Stimulated activated CD4-positive, alpha-beta T cell treated with anti-CD3 and anti-CD28 coated beads, TNF-alpha, amount 100 ng/mL, for 1 hour (primary cell): ENCODE results near the gene ROPN1.
A peak's percentile ranks its signal among the peaks of the same experiment; 100 is the strongest.
"Not testable (repeated sequence)": the region's sequence is repeated elsewhere in the genome, so short reads cannot be mapped to it uniquely, and the experiment has no call there.

Source experiments
- DNase-seq, 3 donors: peaks; one replicate each; pipeline ENCODE4 v3.0.0-alpha.2; 2020; ENCODE audit warnings: low read depth in 3 of 3, low spot score in 1 of 3

The ROPN1 gene

DNA sequence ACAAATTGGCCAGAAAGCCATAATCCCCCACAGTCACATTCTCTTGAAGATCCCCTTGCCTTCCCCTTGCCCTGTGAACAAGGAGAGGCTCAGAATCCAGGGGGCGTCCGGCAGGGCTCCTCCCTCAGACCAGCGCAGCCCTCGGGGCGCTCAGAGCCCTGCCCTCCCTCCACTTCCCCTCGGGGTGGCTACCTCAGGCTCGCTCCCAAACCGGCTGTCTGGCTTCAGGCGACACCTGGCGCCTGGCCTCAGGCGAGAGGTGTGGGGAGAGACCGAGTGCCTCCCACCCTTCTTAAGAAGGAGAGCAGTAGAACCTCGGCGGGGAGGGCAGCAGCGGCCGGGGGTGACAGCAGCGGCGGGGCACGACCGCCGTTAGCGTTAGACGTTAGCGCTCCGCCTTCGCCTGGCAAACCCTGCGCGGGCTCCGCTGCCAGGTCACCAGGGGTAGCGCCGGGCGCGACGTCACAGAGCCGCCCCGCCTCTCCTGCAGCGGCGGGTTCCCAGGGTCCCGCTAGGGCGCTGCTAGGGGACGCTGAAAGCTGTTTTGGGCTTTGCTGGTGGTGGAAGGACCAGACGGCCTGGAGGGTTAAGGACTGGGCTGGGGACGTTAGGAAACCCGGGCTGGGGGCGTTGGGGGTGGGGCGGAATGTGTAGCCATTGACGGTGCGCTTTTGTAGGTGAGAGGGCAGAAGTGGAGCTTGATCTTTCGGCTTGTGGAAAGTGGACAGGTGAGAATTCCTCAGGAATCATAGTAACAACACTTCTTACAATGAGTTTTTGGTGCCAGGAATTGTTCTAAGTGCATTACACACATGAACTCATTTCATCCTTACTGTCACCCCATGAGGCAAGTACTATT is at the start of gene ROPN1:
Gene ROPN1, minus strand, starts transcription at position 395 of the 859 bp plus-strand sequence. CDS start 11,643 bp downstream, outside the sequence.
- not testable (repeated sequence) for DNase-seq

DNA sequence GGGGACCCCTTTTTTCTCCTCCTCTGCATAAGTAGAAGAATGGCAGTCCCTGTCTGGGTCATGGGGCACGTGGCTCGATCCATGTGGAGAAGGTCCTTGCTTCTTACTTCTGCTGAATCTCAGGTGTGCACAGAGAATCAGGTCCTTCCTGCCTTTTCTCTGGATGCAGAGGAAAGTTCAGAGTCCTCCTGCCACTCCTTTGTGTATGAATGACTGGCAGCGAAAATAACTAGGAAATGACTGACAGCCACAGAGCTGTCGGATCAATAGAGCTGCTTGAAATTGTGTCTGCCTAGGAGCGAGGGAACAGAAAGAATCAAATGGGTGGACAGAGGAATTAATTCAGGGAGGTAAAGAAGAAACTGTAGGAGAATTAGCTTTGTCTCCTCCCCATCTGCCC is 49.6 kb upstream of the ROPN1 start:
- DNase-seq = no peak

DNA sequence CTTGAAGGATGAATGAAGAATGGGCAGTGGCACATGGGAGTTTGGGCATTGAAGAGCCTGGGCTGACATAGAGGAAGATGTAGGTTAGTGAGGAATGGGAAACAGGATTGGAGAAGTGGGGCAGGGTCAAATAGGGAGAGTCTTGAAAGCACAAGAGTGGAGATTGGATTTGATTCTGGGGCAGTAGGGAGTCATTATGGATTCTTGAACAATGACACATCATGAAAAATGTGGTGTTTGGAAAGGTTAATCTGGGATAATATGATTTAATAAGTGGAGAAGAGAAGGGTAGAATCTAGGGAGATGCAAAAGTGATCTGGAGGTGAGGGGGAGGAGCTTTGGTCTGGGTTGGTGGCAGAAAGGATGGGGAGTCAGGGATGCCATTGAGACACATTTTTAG is 45.4 kb upstream of the ROPN1 start:
- no peak for DNase-seq

DNA sequence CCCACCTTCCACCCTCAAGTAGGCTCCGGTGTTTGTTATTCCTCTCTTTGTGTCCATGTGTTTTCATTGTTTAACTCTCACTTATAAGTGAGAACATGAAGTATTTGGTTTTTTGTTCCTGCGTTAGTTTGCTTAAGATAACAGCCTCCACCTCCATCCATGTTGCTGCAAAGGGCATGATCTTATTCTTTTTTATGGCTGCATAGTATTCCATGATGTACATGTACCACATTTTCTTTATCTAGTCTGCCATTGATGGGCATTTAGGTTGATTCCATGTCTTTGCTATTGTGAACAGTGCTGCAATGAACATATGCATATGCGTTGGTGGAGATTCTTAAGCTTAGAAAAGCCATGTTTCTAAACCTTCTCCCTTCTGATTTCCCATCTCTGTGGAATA is 44.3 kb upstream of the ROPN1 start:
- DNase-seq = not testable (repeated sequence)

DNA sequence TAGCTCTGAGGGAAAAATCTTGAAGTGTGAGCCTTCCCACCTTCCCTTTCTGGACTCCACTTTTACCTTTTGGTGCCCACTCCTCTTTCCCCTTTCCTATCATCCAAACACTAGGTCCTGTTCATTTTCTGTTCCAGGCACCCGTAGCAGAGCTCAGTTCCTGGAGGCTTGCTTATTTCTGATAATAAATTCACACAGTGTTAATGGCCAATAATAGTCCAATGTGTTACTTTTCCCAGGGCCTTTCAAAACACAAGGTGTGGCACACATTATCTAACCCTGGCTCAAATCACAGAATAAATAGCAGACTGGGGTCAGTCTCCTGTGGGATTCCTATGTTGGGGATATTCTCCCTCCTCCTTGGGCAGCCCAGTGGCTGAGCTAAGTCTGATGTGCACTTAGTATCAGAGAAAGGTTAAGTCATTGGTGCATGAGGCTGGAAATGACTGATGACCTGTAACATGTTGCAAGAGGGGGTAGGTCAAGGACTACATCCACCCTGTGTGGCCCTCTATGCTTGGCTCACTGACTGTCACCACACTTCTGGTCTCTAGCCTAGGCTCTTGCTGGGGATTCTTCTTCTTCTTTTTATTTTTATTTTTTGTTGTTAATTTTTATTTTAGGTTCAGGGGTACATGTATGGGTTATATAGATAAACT is 43.7 kb upstream of the ROPN1 start:
- no peak for DNase-seq

DNA sequence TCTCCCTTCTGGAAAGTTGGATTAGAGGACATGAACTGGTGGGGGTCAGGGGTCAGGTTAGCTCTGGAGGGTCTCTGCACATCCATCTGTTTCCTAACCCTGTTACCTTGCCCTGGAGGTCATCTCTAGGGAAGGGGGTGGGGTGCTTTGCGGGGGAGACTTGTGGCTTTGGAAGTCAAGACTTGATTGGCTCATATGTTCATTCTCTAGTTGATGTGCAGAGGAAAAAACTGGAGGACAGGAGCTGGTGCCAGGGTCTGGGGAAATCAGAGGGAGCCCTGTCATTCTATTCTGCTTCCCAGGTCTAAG is 42.9 kb upstream of the ROPN1 start:
- no peak for DNase-seq

DNA sequence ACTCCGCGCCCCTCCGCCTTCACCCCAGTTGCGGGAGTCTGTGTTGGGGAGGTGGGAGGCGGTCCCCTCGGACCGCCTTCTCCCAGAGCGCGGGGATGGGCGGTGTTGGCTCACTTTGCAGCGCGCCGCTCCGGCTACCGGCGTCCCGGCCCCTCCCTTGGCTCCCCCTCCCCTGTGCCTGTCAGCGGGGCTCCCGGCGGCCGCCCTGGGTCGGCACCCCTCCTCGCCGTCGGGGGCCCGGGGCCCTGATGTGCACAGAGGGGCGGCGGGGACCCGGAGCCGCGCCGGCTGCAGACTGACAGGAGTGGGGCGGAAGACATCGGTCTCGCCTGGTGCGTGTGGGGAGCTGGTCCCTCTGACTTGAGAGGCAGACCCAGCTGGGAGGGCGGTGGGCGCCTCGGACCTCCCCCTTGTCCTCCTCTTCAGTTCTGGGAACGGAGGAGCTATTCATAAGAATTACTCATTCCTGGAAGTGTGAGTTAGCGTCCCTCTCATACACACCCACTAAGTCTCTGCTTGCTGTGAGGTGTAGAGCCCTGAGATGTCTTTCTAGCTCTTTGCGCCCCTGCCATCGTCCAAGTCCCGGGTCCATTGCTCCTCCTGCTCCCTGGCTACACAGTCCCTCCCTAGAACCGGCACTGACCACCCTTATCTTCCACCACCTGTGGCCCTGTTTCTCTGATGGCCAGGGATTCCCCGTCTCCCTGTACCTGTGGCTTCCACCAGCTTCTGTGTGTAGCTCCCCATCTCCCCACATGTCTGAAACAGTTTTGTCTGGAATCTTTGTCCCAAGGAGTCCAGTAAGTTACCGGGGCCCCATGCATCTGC is 42.3 kb upstream of the ROPN1 start:
- DNase-seq = no peak

DNA sequence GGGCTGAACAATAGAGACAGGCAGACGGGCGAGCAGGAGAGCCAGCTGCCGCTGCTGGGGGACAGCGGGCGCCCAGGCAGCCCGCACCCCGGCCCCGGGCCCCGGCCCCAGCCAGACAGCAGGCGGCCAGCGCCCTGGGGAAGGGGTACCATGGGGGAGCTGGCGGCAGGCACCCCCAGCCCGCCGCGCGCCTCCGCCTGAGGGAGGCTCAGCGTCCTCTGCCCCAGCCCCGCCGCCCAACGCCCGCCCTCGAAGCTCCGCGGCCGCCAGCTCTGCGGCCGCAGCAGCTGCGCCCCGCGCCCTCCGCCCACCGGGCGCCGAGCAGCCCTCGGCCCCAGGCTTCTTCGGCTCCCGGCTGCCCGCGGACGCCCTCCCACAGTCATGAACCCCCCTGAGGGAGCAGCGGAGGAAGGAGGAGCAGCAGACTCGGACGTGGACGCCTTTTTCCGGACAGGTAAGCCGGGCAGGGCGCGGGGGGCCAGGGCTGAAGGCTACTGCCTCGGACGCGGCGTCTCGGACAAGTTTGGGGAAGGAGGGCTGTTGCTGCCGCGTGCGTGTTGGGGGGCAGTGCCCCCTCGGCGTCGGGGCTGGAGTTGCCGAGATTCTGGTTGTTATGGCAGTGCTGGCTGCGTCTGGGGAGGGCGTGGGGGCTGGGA is 41.6 kb upstream of the ROPN1 start, which contains the start of gene KALRN:
Gene KALRN, plus strand, starts transcription at position 10 of the 656 bp plus-strand sequence.
- no peak for DNase-seq

DNA sequence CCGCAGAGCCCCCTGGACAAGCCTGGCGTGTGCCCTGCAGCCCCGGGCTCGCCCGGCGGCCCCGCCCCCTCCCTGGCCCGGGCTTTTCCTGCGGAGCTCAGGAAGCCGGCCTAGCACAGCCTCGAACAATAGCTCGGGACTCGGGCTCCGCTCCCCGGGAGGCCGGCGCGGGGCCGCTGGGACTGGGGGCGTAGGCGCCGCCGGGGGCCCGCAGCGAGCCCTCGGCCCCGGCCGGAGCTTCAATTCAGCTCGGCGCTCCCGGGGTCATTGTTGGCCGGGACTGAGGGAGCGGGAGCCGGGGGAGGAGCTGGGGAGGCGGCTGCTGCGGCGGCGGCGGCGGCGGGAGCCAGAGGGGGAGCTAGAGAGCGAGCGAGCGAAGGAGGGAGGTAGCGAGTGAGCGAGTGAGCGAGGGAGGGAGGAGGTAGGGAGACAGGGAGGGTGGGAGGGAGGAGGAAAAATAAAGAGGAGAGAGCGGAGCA is 41.0 kb upstream of the ROPN1 start:
- peak in 2 of 3 donors; percentile 7 to 61 for DNase-seq

DNA sequence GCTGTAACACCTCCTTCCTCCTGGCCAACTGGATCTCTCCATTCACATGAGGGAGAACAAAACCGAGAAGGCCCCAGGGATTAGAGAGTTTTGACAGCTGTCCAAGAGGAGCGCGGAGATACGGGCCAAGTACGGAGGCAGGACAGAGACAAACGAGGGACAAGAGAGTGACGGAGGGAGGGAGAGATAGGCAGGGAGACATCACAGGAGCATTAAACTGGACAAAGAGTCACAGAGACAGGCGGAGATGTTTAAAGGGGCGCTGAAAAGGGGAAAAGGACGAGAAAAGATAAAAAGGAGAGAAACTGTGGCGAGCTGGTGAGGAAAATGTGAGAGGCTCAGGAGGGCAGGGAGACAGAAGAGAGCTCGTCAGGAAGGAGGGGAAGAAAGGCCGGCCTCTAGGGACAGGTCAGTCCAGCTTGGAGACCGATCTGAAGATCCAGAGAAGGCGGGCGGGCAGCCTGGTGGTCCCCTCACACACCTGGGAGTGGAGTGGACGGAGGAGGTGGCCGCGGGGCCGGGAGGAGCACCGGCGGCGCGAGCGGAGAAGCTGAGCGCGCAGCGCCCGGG is 40.5 kb upstream of the ROPN1 start:
- no peak for DNase-seq

DNA sequence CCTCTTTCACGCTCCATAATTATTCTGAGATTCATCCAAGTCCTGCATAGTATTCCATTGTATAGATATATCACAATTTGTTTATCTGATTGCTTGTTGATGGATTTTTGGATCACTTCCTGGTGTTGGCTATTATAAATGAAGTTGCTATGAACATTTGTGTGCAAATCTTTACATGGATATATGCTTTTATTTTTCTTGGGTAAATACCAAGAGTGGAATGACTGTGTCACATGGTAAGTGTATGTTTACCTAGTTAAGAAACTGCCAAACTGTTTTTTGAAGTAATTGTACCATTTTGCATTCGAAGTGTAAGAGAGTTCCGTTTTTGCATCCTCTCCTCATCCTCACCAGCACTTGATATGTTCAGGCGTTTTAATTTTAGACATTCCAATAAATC is 34.6 kb upstream of the ROPN1 start:
- no peak for DNase-seq

DNA sequence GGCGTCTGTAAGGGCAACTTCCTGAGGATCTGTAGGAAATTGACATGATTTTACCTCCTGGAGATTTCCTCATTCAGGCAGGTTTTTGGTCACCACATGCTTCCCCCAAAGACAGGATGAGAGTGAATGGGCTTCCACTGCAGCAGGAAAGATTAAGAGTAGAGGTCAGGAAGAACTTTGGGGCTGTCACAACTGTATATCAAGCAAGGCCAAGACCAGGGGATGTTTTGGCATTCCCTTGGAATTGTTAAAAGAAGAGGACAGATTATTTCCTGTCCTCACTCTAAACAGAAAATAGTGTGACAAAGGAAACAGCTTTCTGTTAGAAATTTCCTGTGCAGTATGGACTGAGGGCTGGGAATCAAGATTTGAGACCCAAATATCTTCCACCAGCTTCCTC is 31.6 kb upstream of the ROPN1 start:
- not testable (repeated sequence) for DNase-seq

DNA sequence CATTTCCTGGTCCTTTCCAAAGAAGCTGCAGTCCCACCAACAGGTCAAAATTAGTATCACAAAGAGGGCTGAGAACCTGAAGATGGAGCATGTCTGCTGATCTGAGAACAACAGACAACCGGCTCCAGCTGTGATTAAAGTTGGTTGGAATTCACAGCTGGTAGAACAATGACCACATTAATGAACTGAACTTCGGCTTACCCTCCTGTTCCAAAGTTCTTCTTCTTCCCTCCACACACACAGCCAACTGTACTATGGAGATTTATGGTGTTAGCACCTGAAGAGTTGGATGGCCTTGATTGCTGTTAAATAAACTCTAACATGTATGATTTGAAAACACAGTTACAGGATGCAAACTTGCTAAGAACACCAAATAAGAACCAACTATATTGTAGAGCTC is 27.4 kb upstream of the ROPN1 start:
- no peak for DNase-seq

DNA sequence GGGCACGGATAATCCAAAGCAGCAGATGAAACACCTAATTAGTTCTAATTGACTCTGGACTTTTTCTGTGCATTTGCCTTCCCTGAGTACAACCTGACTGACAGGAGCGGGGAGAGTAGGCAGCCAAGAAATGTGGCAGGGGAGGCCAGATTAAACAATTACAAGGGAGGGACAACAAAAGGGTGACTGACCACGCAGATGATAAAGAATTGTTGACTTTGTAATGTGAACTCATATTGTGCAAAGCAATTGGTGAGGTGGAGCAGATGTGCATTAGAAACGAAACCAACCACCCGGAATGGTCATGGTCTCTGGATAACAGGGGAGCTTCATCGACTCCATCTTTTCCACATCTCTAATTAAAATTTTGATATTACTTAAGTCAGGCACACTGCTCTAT is 25.6 kb upstream of the ROPN1 start:
- DNase-seq = not testable (repeated sequence)

DNA sequence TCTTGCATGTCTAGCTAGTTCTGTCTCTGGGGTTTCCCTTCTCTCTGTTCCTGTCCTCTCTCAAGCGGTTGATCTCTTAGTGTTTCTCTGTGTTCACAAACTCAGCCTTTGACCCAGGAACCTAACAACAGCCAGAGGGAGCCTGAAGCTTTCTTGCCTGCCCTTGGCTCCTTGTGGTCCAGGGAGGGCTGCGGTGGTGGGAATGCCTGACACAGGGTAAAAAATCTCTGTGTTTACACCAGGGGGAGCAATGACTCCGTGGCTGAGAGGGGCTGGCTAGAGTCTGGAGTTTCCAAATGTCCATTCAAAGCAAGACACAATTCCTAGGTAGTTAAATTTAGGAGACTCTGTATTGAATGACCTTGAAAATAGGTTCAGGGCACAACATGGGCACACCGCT is 24.6 kb upstream of the ROPN1 start:
- not testable (repeated sequence) for DNase-seq

DNA sequence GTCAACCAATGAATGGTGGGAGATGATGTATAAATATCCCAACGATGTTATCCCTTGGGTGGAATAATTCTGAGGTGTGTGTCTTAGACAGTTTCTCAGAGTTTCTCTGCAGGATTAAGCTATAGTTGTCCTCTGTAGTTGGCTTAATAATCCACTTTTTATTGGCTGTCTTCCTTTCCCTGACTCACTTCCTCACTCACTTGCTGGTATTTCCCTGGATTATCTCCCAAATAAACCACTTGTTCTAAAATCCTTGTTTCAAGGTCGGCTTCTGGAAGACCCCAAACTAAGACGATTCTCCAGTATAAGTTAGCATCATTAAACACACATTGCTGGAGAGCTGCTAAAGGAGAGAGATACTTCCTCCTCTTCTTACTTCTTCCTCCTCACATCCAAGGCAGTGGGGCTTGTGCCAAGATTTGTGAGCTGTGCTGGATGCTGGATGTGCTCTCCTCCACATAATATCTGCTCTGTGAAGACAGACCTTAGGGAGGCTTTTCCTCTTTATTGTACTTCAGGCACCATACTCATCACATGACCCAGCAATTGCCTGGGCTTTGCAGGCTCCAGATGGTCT is 22.5 kb upstream of the ROPN1 start:
- no peak for DNase-seq

DNA sequence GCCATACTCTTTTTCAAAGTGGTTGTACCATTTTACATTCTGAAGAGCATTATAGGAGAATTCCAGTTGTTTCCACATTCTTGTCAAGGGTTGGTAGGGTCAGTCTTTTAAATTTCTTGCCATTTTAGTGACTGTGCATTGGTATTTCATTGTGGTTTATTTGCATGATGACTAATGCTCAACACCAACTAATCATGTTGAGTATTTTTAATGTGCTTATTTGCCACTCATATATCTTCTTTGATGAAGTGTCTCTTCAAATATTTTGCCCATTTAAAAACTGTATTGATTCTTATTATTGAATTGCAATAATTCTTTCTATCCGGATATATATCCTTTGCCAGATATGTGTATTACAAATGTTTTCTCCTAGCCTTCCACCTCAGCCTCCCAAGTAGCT is 16.4 kb upstream of the ROPN1 start:
- DNase-seq = not testable (repeated sequence)

DNA sequence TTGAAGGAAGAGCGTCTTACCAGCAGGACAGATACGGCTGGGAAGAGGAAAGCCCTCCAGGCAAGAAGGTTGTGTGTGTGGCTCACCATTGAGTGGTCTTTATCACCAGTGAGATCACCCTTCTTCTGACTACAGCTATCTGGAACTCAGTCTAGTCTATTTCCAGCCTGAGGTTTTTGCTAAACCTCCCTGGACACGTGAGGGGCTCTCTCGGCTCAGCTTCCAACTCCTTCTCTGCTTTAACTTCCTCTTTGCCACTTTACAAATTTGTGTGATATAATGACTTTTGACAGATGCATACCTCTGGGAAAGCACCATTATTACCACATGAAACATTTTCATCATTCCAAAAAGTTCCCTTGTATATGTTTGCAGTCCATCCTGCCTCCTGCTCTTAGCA is 15.3 kb upstream of the ROPN1 start:
- no peak for DNase-seq

DNA sequence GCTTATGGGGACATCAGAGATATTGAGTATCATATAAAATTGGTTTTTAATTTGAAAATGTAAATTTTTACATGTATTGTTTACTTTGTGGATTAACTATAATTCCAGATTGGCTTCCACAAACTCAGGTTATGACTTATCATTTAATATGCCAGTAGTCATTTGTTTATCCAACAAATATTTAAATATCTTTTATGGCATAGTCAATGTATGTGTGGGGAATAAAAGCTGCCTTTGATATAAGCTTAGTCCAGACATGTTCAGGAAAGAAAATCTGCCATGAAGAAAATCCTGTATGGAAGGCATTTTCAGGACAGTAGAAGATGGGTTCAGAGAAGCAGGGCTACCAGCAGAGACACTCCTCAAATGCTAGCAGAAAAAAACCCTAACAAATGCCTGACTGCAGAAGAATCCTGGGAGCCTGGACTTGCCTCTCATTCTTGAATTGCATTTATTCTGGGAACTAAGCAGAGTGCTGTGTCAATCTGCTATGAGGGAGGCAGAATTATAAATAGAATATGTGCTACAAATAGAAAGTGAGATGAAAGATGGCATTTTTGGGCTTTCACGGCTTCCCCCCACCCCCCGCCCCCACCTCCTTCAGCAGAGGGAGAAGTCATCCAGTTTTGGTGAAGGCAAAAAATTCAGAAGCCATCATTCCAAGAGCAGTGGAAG is 10.6 kb upstream of the ROPN1 start:
- DNase-seq = not testable (repeated sequence)

DNA sequence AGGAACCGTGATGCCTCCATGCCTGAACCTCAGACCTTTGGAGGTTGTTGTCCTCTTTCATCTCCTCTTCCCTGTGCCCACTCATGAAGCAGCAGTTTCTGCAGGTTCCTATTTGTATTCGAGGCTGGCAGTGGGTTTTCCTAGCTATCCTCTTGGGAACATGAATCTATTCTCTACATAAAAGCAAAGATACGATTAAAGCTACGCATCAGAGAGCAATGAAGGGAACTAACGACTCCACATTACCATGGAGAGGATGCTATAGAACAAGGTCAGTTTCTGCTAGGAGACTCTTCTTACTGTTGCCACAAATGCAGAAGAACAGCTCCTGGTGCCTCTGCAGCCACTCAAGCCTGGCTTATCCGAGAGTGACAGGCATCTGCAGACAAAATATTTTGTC is 9.4 kb upstream of the ROPN1 start:
- DNase-seq = not testable (repeated sequence)
